Midbrain (tissue), 1 donor: ENCODE results near the gene KRT3.

Experiments
- DNase-seq: peaks from one replicate; lab custom pipeline; 2025; lab: John Stamatoyannopoulos, UW

KRT3 gene

GRCh38 chr12:52795694-52796428 lies at the start of gene KRT3:
TSS of gene KRT3 (minus strand) at chr12:52796117. CDS start at chr12:52796042, 75 bp downstream.
- DNase-seq = no peak

GRCh38 chr12:52844386-52844785 lies 48.5 kb upstream of the KRT3 start:
- DNase-seq = no peak

GRCh38 chr12:52839436-52840105 lies 43.7 kb upstream of the KRT3 start:
- DNase-seq = no peak

GRCh38 chr12:52838609-52839435 lies 42.9 kb upstream of the KRT3 start:
- no peak for DNase-seq

DNA sequence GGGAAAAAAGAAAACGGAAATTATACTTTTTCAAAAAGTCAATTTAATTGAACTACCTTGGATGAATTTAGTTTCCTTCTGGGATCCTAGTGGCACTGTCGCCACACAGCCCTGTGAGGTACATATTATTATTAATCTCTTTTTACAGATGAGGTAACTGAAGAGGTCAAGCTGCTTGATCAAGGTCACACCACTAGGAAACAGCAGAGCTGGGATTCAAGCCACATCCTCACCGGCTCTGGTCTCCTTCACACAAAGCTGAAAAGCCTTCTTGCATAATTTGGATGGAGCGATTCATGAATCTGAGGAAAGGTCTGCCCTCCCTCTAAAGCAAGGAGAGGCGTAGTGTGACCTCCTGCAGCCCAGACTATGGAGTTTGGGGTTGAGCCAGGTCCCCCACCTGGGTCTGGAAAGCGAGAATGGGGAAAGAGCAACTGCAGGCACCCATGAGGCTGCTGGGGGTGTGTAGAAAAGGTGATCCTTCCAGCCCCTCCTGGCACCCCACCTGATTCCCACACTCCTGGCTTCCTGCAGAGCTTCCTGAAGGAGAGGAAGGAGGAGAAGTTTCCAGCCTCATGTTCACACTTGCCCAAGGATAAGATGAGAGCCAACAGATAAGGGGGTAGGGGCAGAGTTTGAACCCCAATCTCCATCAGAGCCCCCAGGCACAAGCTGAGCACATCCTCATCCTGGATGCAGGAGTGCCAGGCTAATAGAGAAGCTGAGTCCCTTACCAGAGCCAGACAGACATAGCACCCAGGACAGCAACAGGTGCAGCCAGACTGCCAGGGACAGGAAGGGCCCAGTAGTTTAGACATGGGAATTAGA lies 42.1 kb upstream of the KRT3 start:
- no peak for DNase-seq

DNA sequence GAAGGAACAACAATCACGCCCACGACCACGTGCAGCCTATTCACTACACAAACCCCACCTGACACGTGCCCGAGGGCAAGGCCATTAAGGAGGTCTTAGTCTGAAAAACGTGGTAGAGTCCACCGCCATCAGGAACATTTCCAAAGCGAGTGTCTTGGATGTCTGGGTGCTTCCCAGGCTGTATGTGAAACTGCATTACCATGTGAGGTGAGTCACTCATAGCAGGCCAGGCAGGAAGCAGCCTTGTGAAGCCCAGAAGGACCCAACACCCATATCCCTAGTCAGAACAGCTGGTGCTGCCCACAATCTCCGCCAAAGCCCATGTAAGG lies 41.5 kb upstream of the KRT3 start:
- DNase-seq = no peak

DNA sequence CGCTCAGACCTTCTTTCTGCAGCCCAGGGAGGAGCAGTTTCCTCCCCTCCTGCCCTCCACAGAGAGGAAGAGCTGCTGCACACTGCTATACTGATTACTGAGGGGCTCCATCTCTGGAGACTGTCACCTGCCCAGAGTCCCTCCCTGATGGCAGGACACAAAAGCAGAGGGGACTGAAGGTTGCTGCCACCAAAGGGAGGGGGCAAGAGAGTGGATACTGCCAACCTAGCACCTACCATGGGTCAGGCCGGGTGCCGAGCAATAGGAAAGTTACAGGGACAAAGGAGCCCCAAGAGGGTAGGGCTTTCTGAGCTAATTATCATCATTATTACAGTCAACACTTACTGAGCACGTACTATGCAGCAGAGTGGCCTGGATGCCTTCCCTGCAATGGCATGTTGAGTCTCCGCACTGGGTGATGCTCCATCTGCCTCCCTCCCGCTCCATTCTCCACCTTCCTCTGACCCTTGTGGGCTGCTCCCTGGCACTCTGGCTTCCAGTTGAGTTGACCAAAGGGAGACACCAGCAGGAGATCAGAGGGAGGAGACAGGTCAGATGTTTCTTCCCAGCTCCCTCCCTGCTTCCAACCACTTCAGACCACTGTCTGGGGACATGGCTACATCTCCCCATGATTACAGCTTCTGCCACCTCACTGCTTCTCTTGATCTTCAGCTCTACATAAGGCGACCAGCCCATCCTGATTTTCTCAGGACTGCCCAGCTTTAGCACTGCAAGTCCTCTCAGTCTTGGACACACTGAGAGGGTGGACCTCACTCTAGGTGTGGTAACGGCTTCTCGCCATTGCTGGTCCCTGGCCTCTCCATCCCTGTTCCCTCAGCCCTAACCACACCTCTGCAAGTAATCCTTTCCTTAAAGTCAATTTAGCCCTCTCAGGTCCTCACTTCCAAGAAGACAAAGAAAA lies 40.8 kb upstream of the KRT3 start:
- no peak for DNase-seq

DNA sequence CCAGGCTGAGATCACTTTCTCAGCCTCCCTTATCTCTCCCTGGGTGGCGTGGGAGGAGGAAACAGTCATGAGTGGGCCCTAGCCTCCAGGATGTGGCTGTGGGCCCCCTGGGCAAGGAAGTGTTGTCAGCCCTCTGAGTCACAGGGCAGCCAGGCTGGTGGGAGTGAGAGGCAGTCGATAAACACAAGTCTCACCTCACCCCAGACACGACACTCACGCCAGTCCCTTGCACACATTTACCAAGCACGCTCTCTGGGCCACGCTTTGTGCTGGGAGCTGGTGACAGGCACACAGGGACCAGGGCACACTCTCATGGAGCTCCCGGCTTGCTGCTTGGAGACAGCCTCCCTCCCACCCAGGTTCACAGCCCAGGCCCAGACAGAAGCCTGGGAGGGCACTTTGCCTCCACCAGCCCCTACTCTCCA lies 40.1 kb upstream of the KRT3 start:
- DNase-seq = no peak

DNA sequence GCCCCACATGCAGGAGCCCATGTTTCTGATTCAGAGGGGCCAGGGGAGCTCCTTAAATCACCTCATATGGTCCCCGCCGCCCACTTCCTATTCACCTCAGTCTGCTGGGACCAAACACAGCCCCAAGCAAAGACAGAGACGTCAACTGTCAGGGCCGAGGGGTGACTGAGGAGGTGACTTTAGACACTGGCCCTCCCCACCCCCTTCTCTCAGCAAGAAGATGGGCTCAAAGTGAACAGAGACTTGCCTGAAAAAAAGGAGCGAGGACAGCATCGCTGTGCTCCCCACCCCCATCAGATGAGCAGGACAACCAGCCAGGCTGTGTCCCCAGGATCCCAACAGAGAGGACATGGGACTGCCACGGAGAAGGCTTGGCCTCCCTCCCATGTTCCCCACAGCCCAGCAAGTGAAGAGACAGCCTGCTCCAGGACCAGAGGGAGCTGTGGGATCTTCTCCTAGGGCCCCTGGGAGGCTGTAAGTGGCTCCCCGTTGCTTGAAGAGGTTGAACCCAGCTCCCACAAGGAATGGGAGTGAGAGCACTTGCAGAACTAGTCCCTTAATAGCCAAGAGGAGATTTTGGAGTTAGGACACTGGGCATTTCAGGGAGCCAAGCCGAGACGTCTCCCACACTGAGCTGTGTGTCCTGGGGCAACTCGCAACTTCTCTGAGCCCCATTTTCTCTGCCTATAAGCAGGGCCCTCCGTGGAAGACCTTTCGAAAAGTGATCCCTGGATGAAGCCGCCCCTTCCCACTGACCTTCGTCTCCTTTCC lies 39.5 kb upstream of the KRT3 start:
- DNase-seq = no peak

- DNase-seq = no peak
Measured at GRCh38 chr12:52834727-52835001, 38.7 kb upstream of the KRT3 start.

DNA sequence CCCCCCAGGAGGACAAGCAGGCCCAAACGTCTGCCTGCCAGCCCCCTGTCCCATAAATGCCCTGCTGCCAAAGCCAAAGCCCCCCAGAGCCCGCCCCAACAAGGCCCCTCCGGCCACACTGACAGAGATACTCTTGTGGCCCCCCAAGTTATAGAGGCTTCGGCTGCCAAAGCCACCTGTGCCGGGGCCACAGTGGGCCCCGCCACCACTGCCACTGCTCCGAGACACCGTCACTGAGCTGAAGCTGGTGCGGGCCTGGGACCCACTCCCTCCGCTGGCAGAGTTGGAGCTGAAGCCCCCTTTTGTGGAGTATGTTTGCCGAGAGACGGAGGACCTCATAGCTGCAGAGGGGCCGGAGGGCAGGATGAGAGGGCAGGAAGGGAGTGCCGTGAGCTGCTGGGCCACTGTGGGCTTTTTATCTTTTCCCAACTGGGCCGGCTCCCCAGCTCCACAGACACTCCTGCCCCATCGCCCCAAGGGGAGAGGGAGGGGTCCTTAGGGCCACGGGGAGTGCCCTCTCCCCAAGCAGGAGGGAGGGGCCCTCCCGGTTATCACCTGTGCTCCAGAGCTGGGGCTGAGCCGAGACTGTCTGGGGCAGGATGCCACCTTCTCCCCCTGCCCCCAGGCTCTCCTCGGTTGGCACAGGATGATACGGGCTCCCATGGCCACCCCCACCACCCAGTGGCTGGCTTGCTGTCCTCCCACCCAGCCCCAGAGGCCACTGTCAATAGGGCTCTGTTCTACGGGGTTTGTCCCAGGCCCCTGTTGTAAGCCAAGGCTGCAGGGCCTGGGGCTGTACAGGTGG lies 38.2 kb upstream of the KRT3 start, which contains the start of gene KRT79:
Gene KRT79, minus strand, starts transcription at position 390 of the 805 bp plus-strand sequence. Its CDS starts 51 bp downstream, at position 339.
- DNase-seq = no peak

DNA sequence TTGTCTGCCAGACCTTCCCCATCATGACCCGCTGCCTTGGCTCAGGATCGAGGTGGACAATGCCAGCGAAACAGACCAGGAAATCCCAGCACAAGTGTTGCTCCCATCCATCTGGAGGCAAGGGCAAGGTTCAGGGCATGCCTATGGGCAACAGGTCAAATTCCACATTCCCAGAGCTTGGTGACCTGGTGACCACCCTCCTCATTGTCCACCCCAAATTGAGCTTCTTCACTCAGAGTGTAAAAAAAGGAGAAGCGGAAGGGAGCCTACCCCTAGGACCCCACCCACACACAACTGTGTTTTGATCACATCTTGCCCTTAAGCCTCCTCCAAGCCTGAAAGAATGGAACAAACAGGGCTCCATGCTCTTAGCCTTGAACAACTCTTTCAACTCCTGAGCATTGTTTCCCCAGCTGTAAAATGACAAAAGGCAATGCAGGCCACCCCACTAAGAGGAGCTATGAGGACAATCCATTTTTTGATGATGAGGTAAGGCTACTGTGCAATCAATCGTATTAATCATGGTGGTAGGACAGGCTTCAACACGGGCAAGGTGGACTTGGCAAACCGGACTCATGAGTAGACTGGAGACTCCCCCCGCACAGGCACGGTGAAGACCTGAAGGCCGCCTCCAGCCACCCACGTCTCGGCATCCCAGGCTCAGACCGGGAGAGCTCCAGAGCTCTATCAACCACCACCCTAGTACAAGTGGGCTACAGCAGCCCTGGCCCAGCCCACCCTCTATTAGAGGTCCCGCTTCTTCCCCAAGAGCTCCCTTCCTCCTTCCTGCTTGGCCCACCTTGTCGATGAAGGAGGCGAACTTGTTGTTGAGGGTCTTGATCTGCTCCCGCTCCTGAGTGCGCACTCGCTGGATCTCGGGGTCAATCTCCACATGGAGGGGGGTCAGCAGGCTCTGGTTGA lies 37.3 kb upstream of the KRT3 start:
- DNase-seq = no peak

GRCh38 chr12:52832451-52832850 lies 36.5 kb upstream of the KRT3 start:
- no peak for DNase-seq

DNA sequence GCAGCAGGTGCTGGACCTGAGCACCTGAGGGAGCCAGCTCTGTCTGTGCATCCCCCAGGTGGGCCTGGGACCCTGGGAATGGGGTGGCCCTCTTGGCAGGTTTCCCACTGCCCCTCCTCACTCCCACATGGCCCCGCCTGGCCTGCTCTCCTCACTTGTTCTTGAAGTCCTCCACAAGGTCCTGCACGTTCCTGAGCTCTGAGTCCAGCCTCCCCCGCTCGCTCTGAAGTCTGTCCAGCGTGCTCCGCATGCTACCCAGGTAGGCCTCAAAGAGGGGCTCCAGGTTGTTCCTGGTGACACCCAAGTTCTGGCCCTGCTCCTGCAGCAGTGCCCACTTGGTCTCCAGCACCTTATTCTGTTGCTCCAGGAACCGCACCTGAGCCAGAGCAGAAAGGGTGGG lies 35.3 kb upstream of the KRT3 start:
- DNase-seq = no peak

- DNase-seq = no peak
Measured at GRCh38 chr12:52829986-52830770, 34.3 kb upstream of the KRT3 start.

- no peak for DNase-seq
Measured at GRCh38 chr12:52828591-52829021, 32.7 kb upstream of the KRT3 start.

GRCh38 chr12:52828156-52828555 lies 32.2 kb upstream of the KRT3 start:
- no peak for DNase-seq
